Activated CD4-positive, alpha-beta T cell treated with anti-CD3 and anti-CD28 coated beads, Interleukin-2, Interleukin-6, amounts not matched to agents 100 ng/mL and 50 ng/mL, durations not matched to agents 16 hours and 8 hours (primary cell): Measurements from ENCODE around the gene SCGB1D4.
A peak's percentile ranks its signal among the peaks of the same experiment; 100 is the strongest.

Experiments
- DNase-seq: peaks from one replicate; pipeline ENCODE4 v3.0.0-alpha.2; 2020

Gene SCGB1D4

GRCh38 chr11:62273284-62273683, 25.6 kb downstream of the SCGB1D4 start:
- DNase-seq, result no peak

GRCh38 chr11:62269654-62270278, 29.1 kb downstream of the SCGB1D4 start, which contains the start of gene SCGB2A2:
SCGB2A2 (plus strand) TSS chr11:62270158; CDS start chr11:62270217, 59 bp downstream.
- DNase-seq, result no peak

- DNase-seq, result peak; percentile 15
These were observed 31.3 kb downstream of the SCGB1D4 start for GRCh38 chr11:62267576-62267975.

- no peak for DNase-seq
These were observed 31.8 kb downstream of the SCGB1D4 start for GRCh38 chr11:62267050-62267449.

- peak; percentile 36 for DNase-seq
These were observed 32.3 kb downstream of the SCGB1D4 start for GRCh38 chr11:62266558-62266957.

- no peak for DNase-seq
These were observed 34.9 kb downstream of the SCGB1D4 start for GRCh38 chr11:62264004-62264403.

GRCh38 chr11:62260261-62260953, 38.5 kb downstream of the SCGB1D4 start:
- no peak for DNase-seq

GRCh38 chr11:62256281-62256680, 42.6 kb downstream of the SCGB1D4 start:
- no peak for DNase-seq

GRCh38 chr11:62253999-62254542, 44.8 kb downstream of the SCGB1D4 start:
- DNase-seq, result no peak

GRCh38 chr11:62251698-62252097, 47.2 kb downstream of the SCGB1D4 start:
- DNase-seq, result no peak
